Activated CD4-positive, alpha-beta T cell treated with anti-CD3 and anti-CD28 coated beads, Interleukin-2, amount 50 U/mL, for 16 hours (primary cell): ENCODE results near the gene DNAJC25.
"Not testable (repeated sequence)": the region's sequence is repeated elsewhere in the genome, so short reads cannot be mapped to it uniquely, and the experiment has no call there.

Experiments used
- DNase-seq: peaks from one replicate; pipeline ENCODE4 v3.0.0-alpha.2; 2020

DNAJC25 gene

GRCh38 chr9:111631214-111631971, at the start of gene DNAJC25:
Gene DNAJC25, plus strand, starts transcription at chr9:111631334. Its CDS starts 74 bp downstream, at chr9:111631408.
- DNase-seq: peak; percentile 99

GRCh38 chr9:111582888-111583287, 48.2 kb upstream of the DNAJC25 start:
- DNase-seq: no peak

- DNase-seq: no peak
These were observed 44.8 kb upstream of the DNAJC25 start for GRCh38 chr9:111586378-111586777.

GRCh38 chr9:111588846-111589245, 42.3 kb upstream of the DNAJC25 start:
- no peak for DNase-seq

DNA sequence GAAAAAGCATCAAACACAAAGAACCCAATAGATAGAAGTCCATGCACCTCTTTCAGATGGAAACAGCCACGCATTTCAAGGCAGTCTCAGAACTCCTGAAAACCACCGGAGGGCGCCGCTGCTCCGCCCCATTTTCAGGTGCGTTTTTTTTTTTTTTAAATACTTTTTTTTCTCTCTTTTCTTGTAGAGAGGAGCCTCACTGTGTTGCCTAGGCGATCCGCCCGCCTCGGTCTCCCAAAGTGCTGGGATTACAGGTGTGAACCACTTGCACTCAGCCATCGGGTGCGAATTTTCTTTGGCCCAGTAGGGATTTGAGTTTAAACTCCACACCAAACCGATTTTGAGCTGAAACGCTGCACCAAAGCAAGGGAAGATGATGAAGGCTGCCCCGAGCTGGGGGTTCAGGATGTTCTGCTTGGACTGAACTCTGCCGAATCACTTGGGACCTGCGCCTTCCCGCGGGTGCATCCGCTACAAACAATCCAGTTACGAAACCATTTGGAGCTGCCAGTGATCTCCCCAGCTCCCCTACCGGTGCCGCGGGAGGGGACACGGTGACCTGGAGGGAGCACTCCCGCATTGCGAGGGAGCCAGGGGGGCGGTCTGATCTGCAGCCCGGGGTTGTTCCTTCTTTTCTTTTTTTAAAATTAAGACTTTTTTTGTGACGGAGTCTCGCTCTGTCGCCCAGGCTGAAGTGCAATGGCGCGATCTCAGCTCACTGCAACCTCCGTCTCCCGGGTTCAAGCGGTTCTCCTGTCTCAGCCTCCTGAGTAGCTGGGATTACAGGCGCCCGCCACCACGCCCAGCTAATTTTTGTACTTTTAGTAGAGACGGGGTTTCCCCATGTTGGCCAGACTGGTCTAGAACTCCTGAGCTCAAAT, 33.0 kb upstream of the DNAJC25 start:
- DNase-seq: peak; percentile 43

DNA sequence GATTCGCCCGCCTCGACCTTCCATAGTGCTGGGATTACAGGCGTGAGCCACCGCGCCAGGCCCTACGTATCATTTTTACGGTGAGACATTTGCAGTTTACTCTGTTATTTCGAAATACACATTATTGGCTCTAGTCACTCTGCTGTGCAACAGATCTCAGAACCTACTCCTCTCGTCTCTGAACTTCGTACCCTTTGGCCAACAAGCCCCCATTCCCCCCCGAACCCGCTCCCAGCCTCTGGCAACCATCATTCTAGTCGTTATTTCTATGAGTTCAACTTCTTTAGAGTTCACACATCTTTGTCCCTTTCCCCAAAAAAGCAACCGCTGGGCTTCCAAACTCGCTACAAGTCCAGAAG, 32.4 kb upstream of the DNAJC25 start:
- DNase-seq: no peak

- DNase-seq: peak; percentile 27
These were observed 31.8 kb upstream of the DNAJC25 start, which contains the start of gene PTGR1 for GRCh38 chr9:111599092-111599954. Gene PTGR1, minus strand, starts transcription at chr9:111599647. Its CDS starts 2,225 bp downstream, at chr9:111597422.

DNA sequence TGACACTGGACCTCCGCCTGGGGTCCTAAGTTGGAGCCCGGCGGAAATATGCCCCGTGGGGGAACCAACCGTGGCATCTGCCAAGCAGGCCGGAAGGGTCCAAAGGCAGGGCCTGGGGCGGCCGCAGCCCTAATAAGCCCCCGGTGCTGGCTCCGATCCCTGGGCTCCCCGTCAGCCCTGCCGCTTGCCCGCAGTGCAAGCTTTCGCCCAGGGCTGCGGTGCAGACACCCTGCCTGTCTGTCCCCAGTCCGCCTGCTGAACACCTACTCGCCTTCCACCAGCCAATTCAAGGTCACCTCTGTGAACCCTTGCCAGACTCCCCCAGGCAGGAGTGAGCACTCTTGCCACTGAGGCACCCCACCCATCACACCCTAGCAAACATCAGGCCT, 31.2 kb upstream of the DNAJC25 start:
- no peak for DNase-seq

DNA sequence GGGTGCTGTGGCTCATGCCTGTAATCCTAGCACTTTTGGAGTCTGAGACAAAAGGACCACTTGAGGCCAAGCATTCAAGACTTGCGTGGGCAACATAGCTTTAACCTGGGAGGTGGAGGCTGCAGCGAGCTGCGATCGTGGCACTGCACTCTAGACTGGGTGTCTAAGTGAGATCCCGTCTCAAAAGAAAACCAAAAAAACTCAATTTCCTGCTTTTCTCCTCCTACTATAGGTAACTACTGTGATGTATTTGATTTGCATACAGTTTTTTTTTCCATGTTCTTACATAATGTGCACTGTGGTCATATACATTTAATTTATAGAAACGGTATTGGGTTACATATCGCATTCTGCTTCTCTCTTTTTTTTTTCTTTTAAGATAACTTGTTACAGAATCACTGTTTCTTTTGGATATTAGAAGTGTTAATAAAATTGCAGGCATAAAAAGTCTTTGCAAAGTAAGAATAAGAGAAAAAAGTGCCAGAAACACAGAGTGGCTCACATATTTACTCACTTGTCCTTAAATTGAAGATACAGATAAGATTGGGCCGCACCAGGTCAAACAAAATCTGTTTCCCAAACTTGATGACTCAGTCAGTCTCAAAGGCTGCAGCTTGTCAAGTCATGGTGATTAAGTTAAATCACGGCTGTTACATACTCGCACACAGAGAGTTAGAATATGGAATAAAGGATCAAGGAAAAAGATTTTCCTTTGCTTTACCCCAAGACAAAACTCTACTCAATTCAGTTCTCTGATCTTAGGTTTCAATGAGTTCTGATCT, 29.7 kb upstream of the DNAJC25 start:
- no peak for DNase-seq

GRCh38 chr9:111603041-111603440, 28.1 kb upstream of the DNAJC25 start:
- DNase-seq: no peak

DNA sequence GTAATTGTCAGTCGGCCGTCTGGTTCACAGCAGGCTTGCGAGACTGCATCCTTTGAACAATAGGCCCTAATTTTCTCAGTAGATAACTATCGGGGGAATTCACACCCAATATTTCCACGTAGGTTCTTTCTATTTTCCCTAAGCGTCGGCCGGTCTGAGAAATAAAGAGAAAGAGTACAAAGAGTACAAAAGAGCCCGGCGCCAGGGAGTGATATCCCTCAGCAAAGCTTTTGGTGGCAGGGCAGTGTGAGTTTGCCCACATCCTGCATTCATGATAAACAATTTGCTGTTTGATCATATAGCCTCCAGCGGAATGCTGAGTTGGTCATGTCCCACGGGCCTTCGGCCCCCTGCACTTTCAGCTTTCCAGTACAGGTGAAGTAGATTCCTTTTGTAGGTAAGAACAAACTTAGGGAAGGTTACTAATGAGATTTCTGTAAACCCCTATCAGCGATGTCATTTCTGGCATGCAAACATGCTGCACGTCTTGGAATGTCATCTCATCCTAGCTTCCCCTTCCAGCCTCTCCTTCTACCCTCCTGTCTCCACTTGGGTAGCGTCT, 27.0 kb upstream of the DNAJC25 start:
- DNase-seq: no peak

- no peak for DNase-seq
These were observed 26.0 kb upstream of the DNAJC25 start for GRCh38 chr9:111605041-111605559.

DNA sequence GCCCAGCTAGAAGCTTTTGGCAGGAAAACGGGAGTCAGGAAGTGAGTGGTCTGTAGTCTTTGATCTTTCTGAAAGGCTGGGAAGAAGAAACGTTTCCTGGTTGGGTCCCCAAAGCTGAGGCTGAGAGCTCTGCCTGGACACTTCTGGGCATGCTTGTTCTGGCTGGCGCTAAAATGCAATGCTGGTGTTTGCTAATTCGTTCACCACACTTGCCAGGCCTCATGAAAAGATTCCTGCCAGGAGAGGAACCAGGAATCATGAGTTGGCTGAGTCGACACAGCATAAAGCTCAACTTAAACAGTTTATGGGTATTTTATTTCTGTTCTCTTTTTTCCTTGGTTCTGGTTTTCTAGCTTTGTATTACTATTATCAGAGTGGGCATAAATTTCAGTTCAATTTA, 21.0 kb upstream of the DNAJC25 start:
- no peak for DNase-seq

GRCh38 chr9:111610845-111611244, 20.3 kb upstream of the DNAJC25 start:
- no peak for DNase-seq

GRCh38 chr9:111613436-111614040, 17.6 kb upstream of the DNAJC25 start:
- no peak for DNase-seq

DNA sequence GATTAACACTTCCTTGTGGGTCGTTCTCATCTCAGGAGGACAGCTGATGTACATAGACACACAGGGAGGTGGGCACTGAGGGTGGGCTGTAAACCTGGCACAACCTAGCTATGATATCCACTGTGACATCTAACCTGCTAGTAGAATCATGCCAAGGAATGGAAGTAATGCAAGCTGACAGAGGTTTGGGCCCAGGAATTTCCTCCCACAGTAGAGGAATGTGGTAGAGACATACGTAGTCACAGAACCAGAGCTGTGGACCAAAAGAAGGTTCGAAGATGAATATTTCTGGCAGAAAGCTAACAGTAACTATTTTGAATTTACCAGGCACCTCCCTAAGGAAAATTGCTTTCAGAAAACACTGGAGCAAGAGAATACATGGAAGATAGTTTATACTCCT, 15.2 kb upstream of the DNAJC25 start:
- no peak for DNase-seq

GRCh38 chr9:111617349-111617748, 13.8 kb upstream of the DNAJC25 start:
- DNase-seq: not testable (repeated sequence)

- DNase-seq: peak; percentile 18
These were observed 9.1 kb upstream of the DNAJC25 start for GRCh38 chr9:111621895-111622480.

- DNase-seq: no peak
These were observed 8.5 kb upstream of the DNAJC25 start for GRCh38 chr9:111622626-111623025.

GRCh38 chr9:111627260-111627963, 3.7 kb upstream of the DNAJC25 start:
- no peak for DNase-seq
